K562 (cell line): ENCODE data around the gene KAZN. TPM values are rescaled to one million over a fixed set of nuclear protein-coding genes. Genes with fewer than 3 reads are reported as not detected.

Source experiments
- BHLHE40 ChIP-seq: IDR thresholded peaks from 2 replicates; pipeline ENCODE4 v1.6.1; 2011; ENCODE audit warnings: low read length, improper control_type of control experiment
- BMI1 ChIP-seq: fragments of 150-350 bp; IDR thresholded peaks from 2 replicates; pipeline ENCODE4 v1.6.1; 2014; ENCODE audit warnings: low read length
- CREB3 ChIP-seq: fragments of 450-650 bp; conservative IDR thresholded peaks from 2 replicates; pipeline ENCODE4 v1.6.1; 2016; ENCODE audit warnings: missing genetic modification characterization, low read depth, mild to moderate bottlenecking, missing compliant biosample characterization, moderate library complexity
- E2F3 ChIP-seq: fragments of 250-450 bp; sonication (Bioruptor Pico); IDR thresholded peaks from 2 replicates; pipeline ENCODE4 v1.4.0; 2020; ENCODE audit warnings: mild to moderate bottlenecking
- ELF2 ChIP-seq: fragments of 250-450 bp; sonication (Bioruptor Pico); IDR thresholded peaks from 2 replicates; pipeline ENCODE4 v1.5.0; 2021; ENCODE audit warnings: mild to moderate bottlenecking
- ESRRA ChIP-seq: fragments of 450-650 bp; IDR thresholded peaks from 2 replicates; pipeline ENCODE4 v1.6.1; 2014; ENCODE audit warnings: low read depth, mild to moderate bottlenecking, moderate library complexity, borderline replicate concordance
- FUS ChIP-seq: fragments of 200-400 bp; formaldehyde crosslinking; optimal IDR thresholded peaks from 2 replicates; pipeline ENCODE3; 2017; ENCODE audit warnings: low read depth, low read length
- HES1 ChIP-seq: fragments of 450-650 bp; IDR thresholded peaks from 2 replicates; pipeline ENCODE4 v1.6.1; 2016; ENCODE audit warnings: low read depth, mild to moderate bottlenecking, moderate library complexity
- HNRNPH1 ChIP-seq: fragments of 200-400 bp; formaldehyde crosslinking; optimal IDR thresholded peaks from 2 replicates; pipeline ENCODE3; 2017; ENCODE audit warnings: low read depth, mild to moderate bottlenecking, low read length, moderate library complexity
- JUN ChIP-seq, 2 experiments: sonication (generic) in 1 of 2; formaldehyde crosslinking in 1 of 2; IDR thresholded peaks; 2 replicates each; pipeline versions ENCODE4 v1.6.1 to v1.8.0; 2012 to 2022; ENCODE audit warnings: borderline replicate concordance in 2 of 2, mild to moderate bottlenecking in 2 of 2, improper control_type of control experiment in 1 of 2, low read depth in 1 of 2, low read length in 1 of 2, missing genetic modification reagents in 1 of 2
- RFX1 ChIP-seq: fragments of 450-650 bp; IDR thresholded peaks from 2 replicates; pipeline ENCODE4 v1.6.1; 2016; ENCODE audit warnings: mild to moderate bottlenecking, moderate library complexity
- RHOXF2B ChIP-seq: fragments of 250-450 bp; sonication (Bioruptor Pico); conservative IDR thresholded peaks from 2 replicates; pipeline ENCODE4 v1.5.1; 2021
- SAP30 ChIP-seq: fragments of 200-600 bp; sonication (generic); IDR thresholded peaks from 2 replicates; pipeline ENCODE4 v1.6.1; 2012; ENCODE audit warnings: borderline replicate concordance, low read depth, mild to moderate bottlenecking, moderate library complexity, low read length, control low read depth, inconsistent platforms; ENCODE audit not compliant: insufficient read depth, poor library complexity, severe bottlenecking
- SMAD2 ChIP-seq: fragments of 150-350 bp; IDR thresholded peaks from 2 replicates; pipeline ENCODE4 v1.6.1; 2014; ENCODE audit warnings: low read depth, mild to moderate bottlenecking, low read length
- STAT5A ChIP-seq: IDR thresholded peaks from 2 replicates; pipeline ENCODE4 v1.6.1; 2012; ENCODE audit warnings: low read length, inconsistent platforms, borderline replicate concordance
- THAP12 ChIP-seq: fragments of 250-450 bp; sonication (Bioruptor Pico); IDR thresholded peaks from 2 replicates; pipeline ENCODE4 v1.9.0; 2021; ENCODE audit warnings: mild to moderate bottlenecking, inconsistent platforms
- VEZF1 ChIP-seq: fragments of 200-800 bp; sonication (Bioruptor generic); IDR thresholded peaks from 2 replicates; pipeline ENCODE4 v1.6.1; 2017; ENCODE audit warnings: missing genetic modification characterization, missing compliant biosample characterization
- XRCC3 ChIP-seq: fragments of 450-650 bp; IDR thresholded peaks from 2 replicates; pipeline ENCODE4 v1.6.1; 2017; ENCODE audit warnings: mild to moderate bottlenecking, moderate library complexity
- ZNF12 ChIP-seq: sonication (generic); formaldehyde crosslinking; IDR thresholded peaks from 2 replicates; pipeline ENCODE4 v1.4.0; 2020; ENCODE audit warnings: mild to moderate bottlenecking, missing genetic modification reagents
- ZNF239 ChIP-seq: fragments of 250-450 bp; sonication (Bioruptor Pico); IDR thresholded peaks from 2 replicates; pipeline ENCODE4 v1.4.0; 2020; ENCODE audit warnings: mild to moderate bottlenecking
- ZNF76 ChIP-seq: fragments of 250-450 bp; sonication (Bioruptor Pico); IDR thresholded peaks from 2 replicates; pipeline ENCODE4 v1.4.0; 2020; ENCODE audit warnings: mild to moderate bottlenecking, moderate library complexity, borderline replicate concordance
- ZNF79 ChIP-seq: fragments of 250-450 bp; sonication (Bioruptor Pico); IDR thresholded peaks from 2 replicates; pipeline ENCODE4 v1.4.0; 2020; ENCODE audit warnings: low read depth, mild to moderate bottlenecking, moderate library complexity
- polyA plus RNA-seq, 8 experiments: library from polyadenylated mRNA; depleted of rRNA in 4 of 8; stranded (reverse) in 5 of 8; unstranded in 3 of 8; fragments of >200 nt; fragmentation: Nextera tagmentation in 2 of 8; fragmentation: Illumina TruSeq in 1 of 8; extraction: Ambion mirVana in 2 of 8; extraction: Trizol in 1 of 8; gene quantifications; 2 replicates each; pipeline versions ENCODE4 v1.2.1 to v1.2.3, GENCODE V29; 2011 to 2014; ENCODE audit warnings: inconsistent platforms in 1 of 8, missing spikeins in 1 of 8
- total RNA-seq, 7 experiments: library from RNA; depleted of rRNA in 6 of 7; stranded (reverse); fragments of >200 nt in 6 of 7; fragmentation: Illumina TruSeq in 2 of 7; extraction: Trizol in 2 of 7; gene quantifications; 2 replicates each; pipeline versions ENCODE4 v1.2.1 to v1.2.3, GENCODE V29; 2011 to 2021; ENCODE audit warnings: low replicate concordance in 1 of 7

Gene KAZN
- total and polyA plus RNA-seq, 9 of the 15 experiments (the other 6 are each of a cell fraction or from before 2014, with no cell fraction given) = 2.1 to 21.6 (median 5.4) TPM

- no peak for TF ChIP-seq SMAD2
- peak; percentile 68; the same call in 1 of the 2 replicates for TF ChIP-seq VEZF1
- TF ChIP-seq ESRRA = peak; percentile 92; the same call in 1 of the 2 replicates
- no peak; the same call in 1 of the 2 replicates for TF ChIP-seq ZNF239 (CRISPR knock-in tag)
- TF ChIP-seq HNRNPH1 = no peak
- TF ChIP-seq ELF2 (CRISPR knock-in tag) = no peak
- TF ChIP-seq STAT5A = peak; percentile 65; the same call in 1 of the 2 replicates
- peak; percentile 68 for TF ChIP-seq E2F3 (CRISPR knock-in tag)
- no peak for TF ChIP-seq THAP12
- no peak for TF ChIP-seq CREB3 (tag)
- no peak for TF ChIP-seq JUN (IDR thresholded peaks at IDR 0.05; ENCODE audit: borderline replicate concordance, low read depth, low read length)
- TF ChIP-seq JUN (CRISPR knock-in tag; IDR thresholded peaks at IDR 0.05; ENCODE audit: borderline replicate concordance) = no peak
- no peak for TF ChIP-seq ZNF76 (CRISPR knock-in tag)
- no peak for TF ChIP-seq SAP30
- no peak for TF ChIP-seq BMI1
- TF ChIP-seq HES1 = 0 out of 2 replicates have a peak, but pooled peaks have one; percentile 70
- no peak for TF ChIP-seq ZNF12
- no peak for TF ChIP-seq FUS
- TF ChIP-seq RFX1 = no peak
- no peak for TF ChIP-seq XRCC3
- no peak for TF ChIP-seq RHOXF2B (CRISPR knock-in tag)
- no peak for TF ChIP-seq ZNF79
- TF ChIP-seq BHLHE40 = peak; percentile 61; the same call in 1 of the 2 replicates
Measured at GRCh38 chr1:14817223-14818170, 219.0 kb downstream of the KAZN start (continued).
